Measurements from ENCODE around the gene RNF19B. TPM values are rescaled to one million over a fixed set of nuclear protein-coding genes. Genes with fewer than 3 reads are reported as not detected.
"Not testable (repeated sequence)": the region's sequence is repeated elsewhere in the genome, so short reads cannot be mapped to it uniquely, and the experiment has no call there.

RNF19B gene
- total RNA-seq, 2 donors from 2014 or later = 92.0 to 246 TPM

DNA sequence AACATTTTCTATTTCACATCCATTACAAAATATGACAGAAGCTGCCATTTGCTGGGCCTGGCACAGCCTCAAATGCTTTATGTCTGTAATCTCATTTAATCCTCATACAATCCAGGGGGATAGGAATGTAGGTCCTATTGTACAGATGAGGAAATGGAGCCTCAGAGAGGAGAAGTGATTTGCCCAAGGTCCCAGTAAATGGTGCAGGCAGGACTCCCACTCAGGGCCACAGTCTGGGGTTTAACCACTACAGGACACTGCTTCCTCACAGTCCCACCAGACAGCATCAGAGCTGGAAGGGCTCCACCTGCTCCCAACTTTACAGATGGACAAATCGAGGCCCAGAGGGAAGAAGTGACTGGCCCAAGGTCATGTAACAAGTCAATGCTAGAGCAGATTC, 20.6 kb upstream of the RNF19B start:
- no peaks in the 10 kb centered on the region for H3K27me3 Mint-ChIP-seq
- peak overlapping the region; percentile 66 to 96 for H3K27ac Mint-ChIP-seq
- no peak for ATAC-seq
- peaks cover 6% of the 10 kb centered on the region for H3K36me3 Mint-ChIP-seq
- DNase-seq (ENCODE audit: low spot score) = no peak
- H3K4me3 Mint-ChIP-seq = no peak overlapping the region
- peaks cover 3% of the 10 kb centered on the region for H3K9me3 Mint-ChIP-seq
- H3K4me1 Mint-ChIP-seq (ENCODE audit: low read depth in 2 of 2) = peaks cover 61 to 68% of the 10 kb centered on the region in 2 donors

GRCh38 chr1:32984455-32985171, 20.0 kb upstream of the RNF19B start:
- H3K27me3 Mint-ChIP-seq = no peaks in the 10 kb centered on the region
- peaks cover 57 to 68% of the 10 kb centered on the region in 2 donors for H3K4me1 Mint-ChIP-seq (ENCODE audit: low read depth in 2 of 2)
- H3K9me3 Mint-ChIP-seq = peaks cover 3% of the 10 kb centered on the region
- H3K4me3 Mint-ChIP-seq = peak overlapping the region; percentile 49
- peak; percentile 2 to 40 for ATAC-seq
- peak; percentile 64 for DNase-seq (ENCODE audit: low spot score)
- peaks cover 6% of the 10 kb centered on the region for H3K36me3 Mint-ChIP-seq
- H3K27ac Mint-ChIP-seq = peak overlapping the region; percentile 66 to 96

GRCh38 chr1:32984090-32984454, 19.5 kb upstream of the RNF19B start:
- Mint-ChIP-seq H3K27ac (peak overlapping the region; percentile 66 to 96), H3K36me3 (peaks cover 4% of the 10 kb centered on the region), H3K27me3 (no peaks in the 10 kb centered on the region), H3K9me3 (peaks cover 3% of the 10 kb centered on the region), H3K4me1 (ENCODE audit: low read depth in 2 of 2) (peaks cover 55 to 66% of the 10 kb centered on the region in 2 donors), H3K4me3 (peak overlapping the region; percentile 49)
- no peak for DNase-seq (ENCODE audit: low spot score)
- no peak for ATAC-seq

- Mint-ChIP-seq H3K4me3 (peak overlapping the region; percentile 90), H3K27ac (peak overlapping the region; percentile 94 to 96), H3K27me3 (no peaks in the 10 kb centered on the region), H3K9me3 (peaks cover 3% of the 10 kb centered on the region), H3K4me1 (ENCODE audit: low read depth in 2 of 2) (peaks cover 47 to 61% of the 10 kb centered on the region in 2 donors), H3K36me3 (no peaks in the 10 kb centered on the region)
- peak; percentile 60 for DNase-seq (ENCODE audit: low spot score)
- ATAC-seq = no peak
Measured at GRCh38 chr1:32983020-32983419, 18.4 kb upstream of the RNF19B start.

DNA sequence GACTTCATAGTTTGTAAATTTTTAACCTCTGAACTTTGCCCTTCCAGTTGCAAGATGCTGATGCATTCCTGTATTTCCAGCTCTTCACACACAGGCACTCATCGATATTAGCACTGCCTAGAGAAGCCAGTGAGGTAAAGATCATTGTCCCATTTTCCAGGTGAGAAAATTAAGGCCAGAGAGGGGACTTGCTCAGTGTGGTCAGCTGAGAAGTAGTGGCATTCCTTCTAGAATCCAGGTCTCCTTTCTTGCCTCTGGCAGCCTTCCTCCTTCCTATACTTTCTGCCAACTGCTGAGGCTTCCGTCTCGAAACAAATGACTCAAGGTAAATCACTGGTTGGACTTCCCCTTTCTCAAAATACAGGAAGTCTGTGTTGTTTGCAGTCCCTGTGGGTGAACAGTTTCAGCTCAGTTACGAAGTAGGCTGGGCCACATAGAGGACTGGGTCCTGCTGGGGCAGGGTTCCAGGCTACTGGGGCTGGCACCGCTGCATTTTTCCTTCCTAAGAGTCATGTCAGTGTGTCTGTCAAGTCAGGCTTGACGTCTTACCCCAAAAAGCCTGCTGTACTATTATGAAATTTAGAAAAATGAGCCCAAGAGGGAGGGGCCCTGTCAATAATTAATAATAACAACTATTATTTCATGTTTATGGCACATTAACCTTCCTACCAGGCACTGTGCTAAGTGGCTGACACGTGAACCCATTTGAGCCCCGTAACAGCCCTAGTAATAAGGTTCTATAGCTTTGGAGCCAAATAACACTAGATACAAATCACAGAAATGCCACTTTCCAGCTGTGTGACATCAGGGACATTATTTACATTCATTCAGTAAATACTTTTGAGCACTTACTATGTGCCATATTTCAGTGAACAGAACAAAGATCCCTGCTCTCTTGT, 16.6 kb upstream of the RNF19B start:
- Mint-ChIP-seq H3K27ac (peak overlapping the region; percentile 94 to 96), H3K9me3 (peaks cover 3% of the 10 kb centered on the region), H3K4me1 (ENCODE audit: low read depth in 2 of 2) (peaks cover 47 to 62% of the 10 kb centered on the region in 2 donors), H3K27me3 (no peaks in the 10 kb centered on the region), H3K4me3 (peak overlapping the region; percentile 90), H3K36me3 (no peaks in the 10 kb centered on the region)
- DNase-seq (ENCODE audit: low spot score) = peak; percentile 78
- ATAC-seq = peak; percentile 93 to 97

- Mint-ChIP-seq H3K27ac (peak overlapping the region; percentile 94 to 96), H3K4me1 (ENCODE audit: low read depth in 2 of 2) (peaks cover 40 to 51% of the 10 kb centered on the region in 2 donors), H3K36me3 (no peaks in the 10 kb centered on the region), H3K4me3 (peak overlapping the region; percentile 15), H3K9me3 (peaks cover 3% of the 10 kb centered on the region), H3K27me3 (no peaks in the 10 kb centered on the region)
- DNase-seq (ENCODE audit: low spot score) (peak; percentile 45), ATAC-seq (no peak)
Measured at GRCh38 chr1:32980080-32980479, 15.5 kb upstream of the RNF19B start.

DNA sequence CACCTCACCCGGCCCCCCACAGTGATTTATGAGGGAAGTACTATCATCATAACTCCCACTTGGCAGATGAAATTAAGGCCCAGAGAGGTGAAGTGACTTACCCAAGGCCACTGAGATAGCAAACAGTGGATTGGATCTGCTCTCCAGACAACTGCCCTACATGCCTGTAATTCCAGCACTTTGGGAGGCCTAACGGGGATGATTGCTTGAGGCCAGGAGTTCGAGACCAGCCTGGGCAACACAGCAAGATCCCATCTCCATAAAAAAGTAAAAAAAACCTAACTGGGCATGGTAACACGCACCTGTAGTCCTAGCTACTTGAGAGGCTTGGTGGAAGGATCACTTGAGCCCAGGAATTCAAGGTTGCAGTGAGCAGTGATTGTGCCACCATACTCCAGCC, 14.2 kb upstream of the RNF19B start:
- no peak overlapping the region for H3K4me3 Mint-ChIP-seq
- H3K4me1 Mint-ChIP-seq (ENCODE audit: low read depth in 2 of 2) = peaks cover 31 to 39% of the 10 kb centered on the region in 2 donors
- ATAC-seq = no peak
- peak overlapping the region; percentile 94 to 96 for H3K27ac Mint-ChIP-seq
- no peaks in the 10 kb centered on the region for H3K36me3 Mint-ChIP-seq
- H3K27me3 Mint-ChIP-seq = no peaks in the 10 kb centered on the region
- H3K9me3 Mint-ChIP-seq = peaks cover 3% of the 10 kb centered on the region
- peak; percentile 25 for DNase-seq (ENCODE audit: low spot score)

DNA sequence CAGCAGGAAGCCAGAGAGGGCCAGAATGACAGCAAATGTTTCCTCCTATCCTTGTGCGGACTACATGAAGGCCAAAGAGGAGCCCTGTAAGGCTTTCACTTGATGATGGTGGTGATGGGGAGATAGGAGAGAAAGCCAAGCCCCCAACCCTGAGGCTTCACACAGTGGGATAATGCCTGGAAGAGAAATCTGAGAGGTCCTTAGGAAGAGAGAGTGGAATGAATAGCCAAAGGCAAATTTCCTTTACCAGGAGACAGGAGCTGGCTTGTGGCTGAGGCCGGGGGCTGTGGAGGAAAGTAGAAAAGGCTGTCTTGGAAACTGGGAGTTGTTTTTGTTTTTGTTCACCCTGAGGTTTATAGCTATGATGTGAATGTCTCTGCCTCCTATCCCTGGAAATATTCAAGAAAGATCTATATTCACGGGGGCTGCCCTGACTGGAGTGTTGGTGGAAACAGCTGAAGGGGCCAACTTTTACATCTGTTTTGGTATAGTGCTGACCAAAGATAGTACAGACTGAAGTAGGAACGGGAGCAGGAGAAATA, 13.0 kb upstream of the RNF19B start:
- peak; percentile 12 for DNase-seq (ENCODE audit: low spot score)
- Mint-ChIP-seq H3K27ac (peak overlapping the region in 1 of 2 donors; percentile 61), H3K4me3 (no peak overlapping the region), H3K27me3 (peaks cover 0 to 1% of the 10 kb centered on the region in 2 donors), H3K9me3 (peaks cover 3% of the 10 kb centered on the region), H3K4me1 (ENCODE audit: low read depth in 2 of 2) (peaks cover 26 to 32% of the 10 kb centered on the region in 2 donors), H3K36me3 (no peaks in the 10 kb centered on the region)
- ATAC-seq = no peak

GRCh38 chr1:32975055-32975454, 10.4 kb upstream of the RNF19B start:
- H3K9me3 Mint-ChIP-seq, H3K4me3 Mint-ChIP-seq, H3K27ac Mint-ChIP-seq, H3K36me3 Mint-ChIP-seq, ATAC-seq: not testable (repeated sequence)
- Mint-ChIP-seq H3K4me1 (ENCODE audit: low read depth in 2 of 2) (peaks cover 21 to 34% of the 10 kb centered on the region in 2 donors), H3K27me3 (peaks cover 18 to 21% of the 10 kb centered on the region in 2 donors)
- DNase-seq (ENCODE audit: low spot score) = peak; percentile 6

DNA sequence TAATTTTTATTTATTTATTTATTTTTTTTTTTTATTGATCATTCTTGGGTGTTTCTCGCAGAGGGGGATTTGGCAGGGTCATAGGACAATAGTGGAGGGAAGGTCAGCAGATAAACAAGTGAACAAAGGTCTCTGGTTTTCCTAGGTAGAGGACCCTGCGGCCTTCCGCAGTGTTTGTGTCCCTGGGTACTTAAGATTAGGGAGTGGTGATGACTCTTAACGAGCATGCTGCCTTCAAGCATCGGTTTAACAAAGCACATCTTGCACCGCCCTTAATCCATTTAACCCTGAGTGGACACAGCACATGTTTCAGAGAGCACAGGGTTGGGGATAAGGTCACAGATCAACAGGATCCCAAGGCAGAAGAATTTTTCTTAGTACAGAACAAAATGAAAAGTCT, 8.8 kb upstream of the RNF19B start:
- H3K27me3 Mint-ChIP-seq = peaks cover 19 to 21% of the 10 kb centered on the region in 2 donors
- DNase-seq (ENCODE audit: low spot score); H3K4me3 Mint-ChIP-seq; ATAC-seq; H3K27ac Mint-ChIP-seq; H3K36me3 Mint-ChIP-seq; H3K9me3 Mint-ChIP-seq: not testable (repeated sequence)
- H3K4me1 Mint-ChIP-seq (ENCODE audit: low read depth in 2 of 2) = peaks cover 19 to 32% of the 10 kb centered on the region in 2 donors

DNA sequence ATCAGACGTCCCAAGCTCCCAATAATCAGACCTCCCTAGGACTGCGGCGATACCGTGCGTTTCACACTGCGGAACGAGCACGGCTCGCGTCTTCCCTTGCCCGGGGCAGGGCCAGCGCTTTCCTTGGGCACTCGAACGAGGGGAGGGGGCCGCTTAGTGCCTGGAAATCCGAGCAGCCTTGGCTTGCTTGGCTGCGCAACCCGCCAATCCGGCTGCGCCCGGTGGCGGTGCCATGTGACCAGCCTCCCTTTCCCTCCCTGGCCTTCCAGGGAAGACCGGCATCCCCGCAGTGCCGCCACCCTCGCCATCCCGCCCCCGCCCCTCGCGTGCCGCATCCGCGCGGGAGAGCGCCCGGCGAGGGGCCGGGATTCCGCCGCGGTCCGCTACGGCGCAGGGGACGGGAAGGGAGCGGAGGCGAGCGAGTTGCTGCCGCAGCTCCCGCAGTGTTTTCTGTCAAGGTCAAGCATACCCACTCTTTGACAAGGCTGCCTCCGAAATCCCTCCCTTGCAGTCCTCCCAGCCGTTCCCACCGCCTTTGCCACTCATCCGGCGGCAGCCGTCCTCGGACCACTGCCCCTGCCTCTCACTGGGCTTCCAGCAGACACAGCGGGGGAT, 8.3 kb upstream of the RNF19B start:
- Mint-ChIP-seq H3K36me3 (peaks cover 6% of the 10 kb centered on the region), H3K9me3 (no peaks in the 10 kb centered on the region), H3K4me1 (ENCODE audit: low read depth in 2 of 2) (peaks cover 23 to 38% of the 10 kb centered on the region in 2 donors), H3K27ac (no peak overlapping the region), H3K4me3 (peak overlapping the region; percentile 55), H3K27me3 (peaks cover 21 to 22% of the 10 kb centered on the region in 2 donors)
- DNase-seq (ENCODE audit: low spot score) = no peak
- peak; percentile 20 to 52 for ATAC-seq

DNA sequence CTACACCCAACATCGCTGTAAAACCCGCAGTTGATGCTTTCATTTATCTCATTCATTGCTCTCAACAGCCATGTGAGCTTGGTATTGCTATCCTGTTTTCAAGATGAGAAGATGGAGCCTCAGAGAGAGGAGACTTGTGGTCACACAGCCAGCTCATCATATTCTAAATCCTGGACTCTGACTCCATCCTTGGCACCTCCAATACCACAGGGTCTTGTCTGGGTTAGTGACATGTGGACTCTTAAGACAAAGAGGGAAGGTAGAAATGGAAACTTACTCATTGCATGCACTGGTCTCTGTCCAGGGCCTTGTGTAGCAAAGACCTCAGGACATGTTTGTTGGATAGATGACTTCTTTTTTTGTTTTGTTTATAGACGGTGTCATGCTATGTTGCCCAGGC, 7.0 kb upstream of the RNF19B start:
- no peak overlapping the region for H3K4me3 Mint-ChIP-seq

DNA sequence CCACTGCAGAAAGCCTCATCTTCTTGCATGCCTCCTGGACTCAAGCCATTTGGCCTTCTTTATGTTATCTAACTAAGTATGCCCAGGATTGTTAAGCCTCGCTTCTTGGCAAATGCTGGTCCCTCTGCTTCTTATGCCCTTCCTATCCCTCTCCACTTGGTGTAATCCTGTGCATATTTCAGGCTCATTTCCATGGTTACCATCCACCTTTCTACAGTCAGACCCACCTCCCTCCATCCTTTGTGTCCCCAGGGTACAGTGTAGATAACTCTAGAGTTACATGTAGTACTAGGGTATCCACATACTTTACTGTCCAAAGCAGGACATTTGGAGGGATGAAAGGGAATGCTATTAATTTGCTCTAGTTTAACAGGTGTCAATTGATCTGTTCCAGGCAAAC, 6.5 kb upstream of the RNF19B start:
- ATAC-seq (no peak), DNase-seq (ENCODE audit: low spot score) (no peak)
- Mint-ChIP-seq H3K4me1 (ENCODE audit: low read depth in 2 of 2) (peaks cover 30 to 39% of the 10 kb centered on the region in 2 donors), H3K36me3 (peaks cover 6% of the 10 kb centered on the region), H3K9me3 (peaks cover 3% of the 10 kb centered on the region), H3K27ac (peak overlapping the region in 1 of 2 donors; percentile 23), H3K27me3 (peaks cover 21 to 22% of the 10 kb centered on the region in 2 donors), H3K4me3 (no peak overlapping the region)

More for the DNA sequence above, 7.0 kb upstream of the RNF19B start:
- Mint-ChIP-seq H3K27me3 (peaks cover 21 to 22% of the 10 kb centered on the region in 2 donors), H3K9me3 (peaks cover 3% of the 10 kb centered on the region), H3K4me1 (ENCODE audit: low read depth in 2 of 2) (peaks cover 30 to 39% of the 10 kb centered on the region in 2 donors), H3K36me3 (peaks cover 6% of the 10 kb centered on the region), H3K27ac (peak overlapping the region in 1 of 2 donors; percentile 23)
- DNase-seq (ENCODE audit: low spot score) (no peak), ATAC-seq (no peak)

Data from natural killer cell treated with Interleukin-12 subunit alpha and Interleukin-12 subunit beta and Interleukin-15 and Interleukin-18, amount 100 ng/mL, for 72 hours (primary cell).